ENCODE results near the gene YY1AP1. TPM values are rescaled to one million over a fixed set of nuclear protein-coding genes. Genes with fewer than 3 reads are reported as not detected.

The YY1AP1 gene
- total and polyA plus RNA-seq, 2 donors (not counting 1 experiment from before 2014, with no cell fraction given) = 70.8 to 86.4 TPM

GRCh38 chr1:155678027-155678426 lies 10.5 kb downstream of the YY1AP1 start:
- Histone ChIP-seq H3K4me3 (replicated peaks in 1 of 4; ENCODE audit: control extremely low read depth in 1 of 4, insufficient read depth in 1 of 4, low read depth in 3 of 4, low read length in 4 of 4) (no peak overlapping the region), H3K27ac (ENCODE audit: insufficient read depth, low read length) (no peak overlapping the region), H3K36me3 (ENCODE audit: control insufficient read depth, insufficient read depth, low read length) (peaks cover 6% of the 10 kb centered on the region), H3K4me1 (ENCODE audit: control insufficient read depth, extremely low read depth, insufficient read depth, low read length) (no peaks in the 10 kb centered on the region), H3K27me3 (ENCODE audit: control insufficient read depth, insufficient read depth, low read length) (no peaks in the 10 kb centered on the region), H2AFZ (ENCODE audit: low read length) (no peak overlapping the region), H3K9ac (ENCODE audit: insufficient read depth, low read length) (no peak overlapping the region), H4K20me1 (ENCODE audit: control insufficient read depth, extremely low read depth, insufficient read depth, low read length) (no peaks in the 10 kb centered on the region), H3K4me2 (ENCODE audit: extremely low read depth, insufficient read depth, low read length) (no peak overlapping the region), H3K9me3 (ENCODE audit: control insufficient read depth, insufficient read depth, low read depth, low read length) (no peaks in the 10 kb centered on the region), H3K79me2 (ENCODE audit: control insufficient read depth, insufficient read depth, low read length) (peaks cover 30% of the 10 kb centered on the region)
- TF ChIP-seq, protein P1, sequence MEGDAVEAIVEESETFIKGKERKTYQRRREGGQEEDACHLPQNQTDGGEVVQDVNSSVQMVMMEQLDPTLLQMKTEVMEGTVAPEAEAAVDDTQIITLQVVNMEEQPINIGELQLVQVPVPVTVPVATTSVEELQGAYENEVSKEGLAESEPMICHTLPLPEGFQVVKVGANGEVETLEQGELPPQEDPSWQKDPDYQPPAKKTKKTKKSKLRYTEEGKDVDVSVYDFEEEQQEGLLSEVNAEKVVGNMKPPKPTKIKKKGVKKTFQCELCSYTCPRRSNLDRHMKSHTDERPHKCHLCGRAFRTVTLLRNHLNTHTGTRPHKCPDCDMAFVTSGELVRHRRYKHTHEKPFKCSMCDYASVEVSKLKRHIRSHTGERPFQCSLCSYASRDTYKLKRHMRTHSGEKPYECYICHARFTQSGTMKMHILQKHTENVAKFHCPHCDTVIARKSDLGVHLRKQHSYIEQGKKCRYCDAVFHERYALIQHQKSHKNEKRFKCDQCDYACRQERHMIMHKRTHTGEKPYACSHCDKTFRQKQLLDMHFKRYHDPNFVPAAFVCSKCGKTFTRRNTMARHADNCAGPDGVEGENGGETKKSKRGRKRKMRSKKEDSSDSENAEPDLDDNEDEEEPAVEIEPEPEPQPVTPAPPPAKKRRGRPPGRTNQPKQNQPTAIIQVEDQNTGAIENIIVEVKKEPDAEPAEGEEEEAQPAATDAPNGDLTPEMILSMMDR (conservative IDR thresholded peaks at IDR 0.05 in 1 of 2, IDR thresholded peaks at IDR 0.05 in 1 of 2; ENCODE audit: low read depth in 1 of 2, low read length in 2 of 2) = no peak
- no peak for TF ChIP-seq EZH2 (IDR thresholded peaks at IDR 0.05; ENCODE audit: low read length, missing control alignments)
- DNase-seq (ENCODE audit: low read depth in 2 of 2) = no peak

DNA sequence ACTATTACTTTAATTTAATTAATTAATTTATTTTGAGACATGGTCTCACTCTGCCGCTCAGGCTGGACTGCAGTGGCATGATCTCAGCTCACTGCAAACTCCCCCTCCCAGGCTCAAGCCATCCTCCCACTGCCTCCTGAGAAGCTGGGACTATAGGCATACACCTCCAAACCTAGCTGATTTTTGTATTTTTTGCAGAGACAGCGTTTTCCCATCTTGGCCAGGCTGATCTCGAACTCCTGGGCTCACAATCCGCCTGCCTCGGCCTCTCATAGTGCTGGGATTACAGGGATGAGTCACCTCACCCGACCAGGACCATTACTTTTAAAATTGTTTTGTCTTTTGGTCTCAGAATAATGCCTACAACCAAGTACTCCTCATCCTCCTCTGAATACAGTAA lies 15.6 kb downstream of the YY1AP1 start:
- Histone ChIP-seq H3K4me2 (ENCODE audit: extremely low read depth, insufficient read depth, low read length) (no peak overlapping the region), H3K9ac (ENCODE audit: insufficient read depth, low read length) (no peak overlapping the region), H3K79me2 (ENCODE audit: control insufficient read depth, insufficient read depth, low read length) (no peaks in the 10 kb centered on the region), H4K20me1 (ENCODE audit: control insufficient read depth, extremely low read depth, insufficient read depth, low read length) (no peaks in the 10 kb centered on the region), H2AFZ (ENCODE audit: low read length) (no peak overlapping the region), H3K4me3 (replicated peaks in 1 of 4; ENCODE audit: control extremely low read depth in 1 of 4, insufficient read depth in 1 of 4, low read depth in 3 of 4, low read length in 4 of 4) (no peak overlapping the region), H3K27me3 (ENCODE audit: control insufficient read depth, insufficient read depth, low read length) (no peaks in the 10 kb centered on the region), H3K4me1 (ENCODE audit: control insufficient read depth, extremely low read depth, insufficient read depth, low read length) (no peaks in the 10 kb centered on the region), H3K36me3 (ENCODE audit: control insufficient read depth, insufficient read depth, low read length) (peaks cover 11% of the 10 kb centered on the region), H3K9me3 (ENCODE audit: control insufficient read depth, insufficient read depth, low read depth, low read length) (no peaks in the 10 kb centered on the region), H3K27ac (ENCODE audit: insufficient read depth, low read length) (no peak overlapping the region)
- DNase-seq (ENCODE audit: low read depth in 2 of 2) = no peak
- no peak for TF ChIP-seq EZH2 (IDR thresholded peaks at IDR 0.05; ENCODE audit: low read length, missing control alignments)
- TF ChIP-seq, protein P1 (conservative IDR thresholded peaks at IDR 0.05 in 1 of 2, IDR thresholded peaks at IDR 0.05 in 1 of 2; ENCODE audit: low read depth in 1 of 2, low read length in 2 of 2) = no peak

- no peaks in the 10 kb centered on the region for H4K20me1 ChIP-seq (ENCODE audit: control insufficient read depth, extremely low read depth, insufficient read depth, low read length)
- peaks cover 11% of the 10 kb centered on the region for H3K36me3 ChIP-seq (ENCODE audit: control insufficient read depth, insufficient read depth, low read length)
- no peak overlapping the region for H2AFZ ChIP-seq (ENCODE audit: low read length)
- H3K27ac ChIP-seq (ENCODE audit: insufficient read depth, low read length) = no peak overlapping the region
- TF ChIP-seq EZH2 (IDR thresholded peaks at IDR 0.05; ENCODE audit: low read length, missing control alignments) = no peak
- TF ChIP-seq, protein P1 (conservative IDR thresholded peaks at IDR 0.05 in 1 of 2, IDR thresholded peaks at IDR 0.05 in 1 of 2; ENCODE audit: low read depth in 1 of 2, low read length in 2 of 2) = no peak
- no peak overlapping the region for H3K4me3 ChIP-seq (replicated peaks in 1 of 4; ENCODE audit: control extremely low read depth in 1 of 4, insufficient read depth in 1 of 4, low read depth in 3 of 4, low read length in 4 of 4)
- no peak overlapping the region for H3K4me2 ChIP-seq (ENCODE audit: extremely low read depth, insufficient read depth, low read length)
- no peaks in the 10 kb centered on the region for H3K79me2 ChIP-seq (ENCODE audit: control insufficient read depth, insufficient read depth, low read length)
- H3K9ac ChIP-seq (ENCODE audit: insufficient read depth, low read length) = no peak overlapping the region
- no peaks in the 10 kb centered on the region for H3K27me3 ChIP-seq (ENCODE audit: control insufficient read depth, insufficient read depth, low read length)
- H3K4me1 ChIP-seq (ENCODE audit: control insufficient read depth, extremely low read depth, insufficient read depth, low read length) = no peaks in the 10 kb centered on the region
- no peaks in the 10 kb centered on the region for H3K9me3 ChIP-seq (ENCODE audit: control insufficient read depth, insufficient read depth, low read depth, low read length)
- no peak for DNase-seq (ENCODE audit: low read depth in 2 of 2)
These were observed 16.8 kb downstream of the YY1AP1 start for GRCh38 chr1:155671750-155672149.

Data from fibroblast of lung (primary cell).